Loucy (cell line): ENCODE data around the gene PPP1CB.
A peak's percentile ranks its signal among the peaks of the same experiment; 100 is the strongest.

Source experiments
- H2AFZ ChIP-seq: fragments of 200-600 bp; sonication (generic); 2 replicates; pipeline ENCODE4 v1.6.0; 2016; ENCODE audit warnings: antibody characterized with exemption, mild to moderate bottlenecking, low read length, moderate library complexity
- H3F3A ChIP-seq: fragments of 200-600 bp; 2 replicates; pipeline ENCODE4 v1.6.0; 2016; ENCODE audit warnings: antibody characterized with exemption, low read depth, mild to moderate bottlenecking
- H3K27me3 ChIP-seq: fragments of 200-600 bp; sonication (generic); 2 replicates; pipeline ENCODE4 v1.6.1; 2014; ENCODE audit warnings: low read length, mild to moderate bottlenecking; ENCODE audit not compliant: insufficient read depth, poor library complexity, severe bottlenecking
- H3K36me3 ChIP-seq: fragments of 200-600 bp; sonication (generic); 2 replicates; pipeline ENCODE4 v1.6.1; 2016; ENCODE audit warnings: low read length; ENCODE audit not compliant: insufficient read depth
- H3K4me1 ChIP-seq: fragments of 200-600 bp; sonication (generic); 2 replicates; pipeline ENCODE4 v1.5.1; 2014; ENCODE audit warnings: low read length, mild to moderate bottlenecking; ENCODE audit not compliant: insufficient read depth, poor library complexity, severe bottlenecking
- H3K4me2 ChIP-seq: fragments of 200-600 bp; sonication (generic); 2 replicates; pipeline ENCODE4 v1.6.0; 2014; ENCODE audit warnings: antibody characterized with exemption, low read length, low read depth, mild to moderate bottlenecking; ENCODE audit not compliant: poor library complexity, severe bottlenecking
- H3K4me3 ChIP-seq: fragments of 200-600 bp; sonication (generic); 2 replicates; pipeline ENCODE4 v1.5.1; 2014; ENCODE audit warnings: low read length, mild to moderate bottlenecking, mixed read lengths; ENCODE audit not compliant: poor library complexity, severe bottlenecking
- H3K79me2 ChIP-seq: fragments of 200-600 bp; sonication (generic); 2 replicates; pipeline ENCODE4 v1.6.1; 2014; ENCODE audit warnings: low read length; ENCODE audit not compliant: insufficient read depth
- H3K9ac ChIP-seq: fragments of 200-600 bp; sonication (generic); 2 replicates; pipeline ENCODE4 v1.6.0; 2014; ENCODE audit warnings: mild to moderate bottlenecking, low read depth, low read length, moderate library complexity; ENCODE audit not compliant: poor library complexity, severe bottlenecking
- H3K9me2 ChIP-seq: fragments of 200-600 bp; sonication (generic); replicated peaks from 2 replicates; pipeline ENCODE4 v1.6.1; 2016; ENCODE audit warnings: low read depth, low read length, mixed read lengths
- H3K9me3 ChIP-seq: fragments of 200-600 bp; sonication (generic); 2 replicates; pipeline ENCODE4 v1.6.1; 2014; ENCODE audit warnings: mild to moderate bottlenecking, antibody characterized with exemption, low read length, low read depth; ENCODE audit not compliant: insufficient read depth
- H4K20me1 ChIP-seq: fragments of 200-600 bp; sonication (generic); 2 replicates; pipeline ENCODE4 v1.6.0; 2014; ENCODE audit warnings: antibody characterized with exemption, low read length, mild to moderate bottlenecking; ENCODE audit not compliant: insufficient read depth, poor library complexity, severe bottlenecking
- CTCF ChIP-seq: fragments of 200-600 bp; sonication (generic); conservative IDR thresholded peaks from 2 replicates; pipeline ENCODE4 v1.5.1; 2014; ENCODE audit warnings: mild to moderate bottlenecking, antibody characterized with exemption, low read length
- EZH2phosphoT487 ChIP-seq: fragments of 200-600 bp; IDR thresholded peaks from 2 replicates; pipeline ENCODE4 v1.6.1; 2018; ENCODE audit warnings: antibody characterized with exemption, mild to moderate bottlenecking, moderate library complexity, borderline replicate concordance

PPP1CB gene

GRCh38 chr2:28716265-28716865, 35.3 kb upstream of the PPP1CB start:
- H4K20me1 ChIP-seq: no peaks in the 10 kb centered on the region
- H3K4me3 ChIP-seq: no peak overlapping the region
- TF ChIP-seq CTCF (no peak), EZH2phosphoT487 (no peak)
- no peak overlapping the region for H3K9ac ChIP-seq
- no peaks in the 10 kb centered on the region for H3K79me2 ChIP-seq
- H3K9me3 ChIP-seq: no peaks in the 10 kb centered on the region
- H3K4me1 ChIP-seq: peaks cover 5% of the 10 kb centered on the region
- H3K4me2 ChIP-seq: no peak overlapping the region
- H3K9me2 ChIP-seq: no peaks in the 10 kb centered on the region
- H3K36me3 ChIP-seq: no peaks in the 10 kb centered on the region
- no peaks in the 10 kb centered on the region for H3F3A ChIP-seq
- H3K27me3 ChIP-seq: no peaks in the 10 kb centered on the region
- peak overlapping the region; percentile 45; the same call in 1 of the 2 replicates for H2AFZ ChIP-seq

- H3F3A ChIP-seq: no peaks in the 10 kb centered on the region
- H3K27me3 ChIP-seq: no peaks in the 10 kb centered on the region
- peak overlapping the region; percentile 7; the same call in 1 of the 2 replicates for H2AFZ ChIP-seq
- H3K9ac ChIP-seq: no peak overlapping the region
- H4K20me1 ChIP-seq: no peaks in the 10 kb centered on the region
- H3K36me3 ChIP-seq: no peaks in the 10 kb centered on the region
- no peak overlapping the region for H3K4me3 ChIP-seq
- no peaks in the 10 kb centered on the region for H3K79me2 ChIP-seq
- H3K9me2 ChIP-seq: no peaks in the 10 kb centered on the region
- TF ChIP-seq CTCF (no peak), EZH2phosphoT487 (no peak)
- H3K9me3 ChIP-seq: no peaks in the 10 kb centered on the region
- H3K4me2 ChIP-seq: no peak overlapping the region
- peaks cover 5% of the 10 kb centered on the region for H3K4me1 ChIP-seq
Observed at GRCh38 chr2:28717339-28717758, 34.3 kb upstream of the PPP1CB start.

- no peak for TF ChIP-seq CTCF
- TF ChIP-seq EZH2phosphoT487: no peak
- H3F3A ChIP-seq: no peaks in the 10 kb centered on the region
- H3K9me2 ChIP-seq: no peaks in the 10 kb centered on the region
- H3K9ac ChIP-seq: no peak overlapping the region
- H3K9me3 ChIP-seq: no peaks in the 10 kb centered on the region
- H4K20me1 ChIP-seq: no peaks in the 10 kb centered on the region
- no peak overlapping the region for H2AFZ ChIP-seq
- no peaks in the 10 kb centered on the region for H3K79me2 ChIP-seq
- H3K4me3 ChIP-seq: no peak overlapping the region
- peaks cover 5% of the 10 kb centered on the region for H3K4me1 ChIP-seq
- H3K4me2 ChIP-seq: no peak overlapping the region
- H3K27me3 ChIP-seq: no peaks in the 10 kb centered on the region
- no peaks in the 10 kb centered on the region for H3K36me3 ChIP-seq
Observed at GRCh38 chr2:28720345-28720744, 31.3 kb upstream of the PPP1CB start.
